ENCODE data around the gene PPFIBP2. TPM values are rescaled to one million over a fixed set of nuclear protein-coding genes. Genes with fewer than 3 reads are reported as not detected.
A peak's percentile ranks its signal among the peaks of the same experiment; 100 is the strongest.

The PPFIBP2 gene
- total RNA-seq, 6 donors from 2014 or later: 10.6 to 63.9 (median 36.7) TPM

DNA sequence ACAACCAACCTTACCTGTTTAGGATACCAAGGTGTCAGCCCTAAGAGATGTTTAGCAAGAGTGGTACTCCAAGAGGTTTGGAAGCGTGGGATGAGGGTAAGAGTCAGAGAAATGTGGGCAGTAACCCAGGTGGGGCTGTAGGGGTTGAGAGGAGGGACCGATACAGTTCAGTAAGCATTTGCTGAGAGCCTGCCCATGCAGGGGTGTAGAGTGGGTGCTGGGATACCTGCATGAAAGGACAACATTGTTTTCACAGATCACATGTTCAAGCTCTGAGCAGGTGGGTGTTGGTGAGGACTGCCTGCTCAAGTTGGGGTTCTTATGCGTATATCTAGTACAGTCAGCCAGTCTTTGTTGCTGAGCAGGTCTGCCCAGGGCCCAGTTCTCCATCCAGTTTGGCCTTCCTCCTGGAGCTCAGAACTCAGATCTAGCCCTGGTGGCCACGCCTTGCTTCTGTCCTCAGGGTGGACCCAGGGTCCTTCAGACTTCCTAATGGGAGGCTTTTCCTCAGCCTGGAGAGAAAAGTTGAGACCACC, 14.8 kb downstream of the PPFIBP2 start:
- no peak for TF ChIP-seq CTCF (IDR thresholded peaks at IDR 0.05)
- no peak for TF ChIP-seq POLR2AphosphoS5 (IDR thresholded peaks at IDR 0.05)
- no peak for TF ChIP-seq POLR2A (IDR thresholded peaks at IDR 0.05)
- TF ChIP-seq EP300 (IDR thresholded peaks at IDR 0.05): no peak
- H3K27me3 ChIP-seq: no peaks in the 10 kb centered on the region
- WGBS, 2 donors: 85 to 94% methylated on average over 3 to 4 of the region's 4 CpGs
- H3K36me3 ChIP-seq: no peaks in the 10 kb centered on the region
- ATAC-seq (ENCODE audit: low FRiP score in 2 of 2): peak in 1 of 2 donors; percentile 21
- no peak overlapping the region for H3K4me3 ChIP-seq
- no peak for DNase-seq
- H3K4me1 ChIP-seq: peaks cover 10 to 27% (median 15%) of the 10 kb centered on the region in 4 donors
- H3K9me3 ChIP-seq: no peaks in the 10 kb centered on the region
- H3K27ac ChIP-seq: no peak overlapping the region

GRCh38 chr11:7530013-7530640, 16.3 kb downstream of the PPFIBP2 start:
- no peak for ATAC-seq (ENCODE audit: low FRiP score in 2 of 2)
- TF ChIP-seq POLR2A (IDR thresholded peaks at IDR 0.05): no peak
- no peak for TF ChIP-seq CTCF (IDR thresholded peaks at IDR 0.05)
- no peaks in the 10 kb centered on the region for H3K36me3 ChIP-seq
- peaks cover 0 to 19% (median 3%) of the 10 kb centered on the region in 4 donors for H3K4me1 ChIP-seq
- 88 to 92% methylated on average over 1 of the region's 1 CpG for WGBS, 2 donors
- no peak overlapping the region for H3K27ac ChIP-seq
- no peaks in the 10 kb centered on the region for H3K27me3 ChIP-seq
- H3K9me3 ChIP-seq: no peaks in the 10 kb centered on the region
- DNase-seq: no peak
- no peak overlapping the region for H3K4me3 ChIP-seq

DNA sequence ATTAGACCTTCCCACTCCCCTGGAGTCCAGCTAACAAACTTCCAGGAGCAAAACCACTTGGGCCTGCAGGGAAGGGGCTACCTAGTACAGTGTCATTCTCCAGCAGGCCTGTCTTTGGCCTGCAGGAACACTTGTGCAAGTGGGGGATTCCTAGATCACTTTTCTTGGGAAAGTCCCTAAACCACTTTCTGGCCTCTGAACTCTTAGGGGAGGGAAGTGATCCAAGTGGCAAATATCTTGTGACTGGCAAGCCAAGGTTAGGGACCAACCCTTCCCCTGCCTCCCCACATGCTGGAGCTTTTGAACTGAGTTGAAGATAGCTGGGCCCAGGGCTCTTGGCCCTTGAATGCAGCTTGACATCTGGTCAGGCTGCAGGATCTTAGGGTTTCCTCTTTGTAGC, 17.2 kb downstream of the PPFIBP2 start:
- ATAC-seq (ENCODE audit: low FRiP score in 2 of 2) (no peak), DNase-seq (no peak)
- H3K4me3 ChIP-seq: no peak overlapping the region
- H3K36me3 ChIP-seq: no peaks in the 10 kb centered on the region
- H3K9me3 ChIP-seq: no peaks in the 10 kb centered on the region
- no peaks in the 10 kb centered on the region for H3K27me3 ChIP-seq
- no peak overlapping the region for H3K27ac ChIP-seq
- peaks cover 0 to 19% (median 3%) of the 10 kb centered on the region in 4 donors for H3K4me1 ChIP-seq
- TF ChIP-seq POLR2AphosphoS5 (IDR thresholded peaks at IDR 0.05) (no peak), CTCF (IDR thresholded peaks at IDR 0.05) (no peak), EP300 (IDR thresholded peaks at IDR 0.05) (no peak), POLR2A (IDR thresholded peaks at IDR 0.05) (no peak)

GRCh38 chr11:7532405-7533145, 18.8 kb downstream of the PPFIBP2 start:
- Histone ChIP-seq H3K9me3 (no peaks in the 10 kb centered on the region), H3K36me3 (no peaks in the 10 kb centered on the region), H3K4me1 (peaks cover 0 to 19% (median 3%) of the 10 kb centered on the region in 4 donors), H3K4me3 (no peak overlapping the region), H3K27ac (no peak overlapping the region), H3K27me3 (no peaks in the 10 kb centered on the region)
- WGBS, 2 donors: 87 to 89% methylated on average over 5 to 7 of the region's 8 CpGs
- no peak for TF ChIP-seq POLR2AphosphoS5 (IDR thresholded peaks at IDR 0.05)
- TF ChIP-seq POLR2A (IDR thresholded peaks at IDR 0.05): no peak
- TF ChIP-seq EP300 (IDR thresholded peaks at IDR 0.05): no peak
- TF ChIP-seq CTCF (IDR thresholded peaks at IDR 0.05): no peak
- no peak for DNase-seq
- ATAC-seq (ENCODE audit: low FRiP score in 2 of 2): no peak
